K562 (cell line): ENCODE results near the gene KCNK6. TPM values are rescaled to one million over a fixed set of nuclear protein-coding genes. Genes with fewer than 3 reads are reported as not detected.

Source experiments
- LCOR ChIP-seq: sonication (generic); formaldehyde crosslinking; IDR thresholded peaks from 2 replicates; pipeline ENCODE4 v1.8.0; 2022; ENCODE audit warnings: mild to moderate bottlenecking, missing genetic modification reagents
- MTA1 ChIP-seq: fragments of 450-650 bp; IDR thresholded peaks from 2 replicates; pipeline ENCODE4 v1.6.1; 2017; ENCODE audit warnings: borderline replicate concordance
- NFRKB ChIP-seq: fragments of 450-650 bp; IDR thresholded peaks from 2 replicates; pipeline ENCODE4 v1.6.1; 2016; ENCODE audit warnings: low read depth
- PYGO2 ChIP-seq: fragments of 450-650 bp; IDR thresholded peaks from 2 replicates; pipeline ENCODE4 v1.6.1; 2016; ENCODE audit warnings: mild to moderate bottlenecking, missing genetic modification characterization, moderate library complexity, missing compliant biosample characterization
- SRSF3 ChIP-seq: fragments of 200-400 bp; formaldehyde crosslinking; IDR thresholded peaks from 2 replicates; pipeline ENCODE4 v1.6.1; 2016; ENCODE audit warnings: mild to moderate bottlenecking, low read length, moderate library complexity; ENCODE audit not compliant: insufficient read depth
- TCF3 ChIP-seq: sonication (generic); formaldehyde crosslinking; IDR thresholded peaks from 2 replicates; pipeline ENCODE4 v1.4.0; 2020; ENCODE audit warnings: mild to moderate bottlenecking, missing genetic modification reagents
- TCF7L2 ChIP-seq: fragments of 150-350 bp; IDR thresholded peaks from 2 replicates; pipeline ENCODE4 v1.6.1; 2016; ENCODE audit warnings: low read depth, mild to moderate bottlenecking, low read length, moderate library complexity
- TEAD4 ChIP-seq, 2 experiments: sonication (generic) in 1 of 2; formaldehyde crosslinking in 1 of 2; IDR thresholded peaks; 2 replicates each; pipeline versions ENCODE4 v1.6.1 to v1.8.0; 2012 to 2022; ENCODE audit warnings: borderline replicate concordance in 1 of 2, inconsistent platforms in 1 of 2, low read length in 1 of 2, mild to moderate bottlenecking in 1 of 2, missing genetic modification reagents in 1 of 2
- ZNF146 ChIP-seq: IDR thresholded peaks from one replicate; pipeline ENCODE4 v1.6.1; 2018; ENCODE audit warnings: missing compliant biosample characterization; ENCODE audit not compliant: unreplicated experiment
- ZNF584 ChIP-seq: fragments of 200-800 bp; sonication (Bioruptor generic); IDR thresholded peaks from 2 replicates; pipeline ENCODE4 v1.6.1; 2016; ENCODE audit warnings: low read depth, mild to moderate bottlenecking, missing genetic modification characterization, missing compliant biosample characterization
- ZNF766 ChIP-seq: fragments of 200-800 bp; sonication (Bioruptor generic); conservative IDR thresholded peaks from 2 replicates; pipeline ENCODE4 v1.6.1; 2016; ENCODE audit warnings: missing genetic modification characterization, missing compliant biosample characterization
- polyA plus RNA-seq, 8 experiments: library from polyadenylated mRNA; depleted of rRNA in 4 of 8; stranded (reverse) in 5 of 8; unstranded in 3 of 8; fragments of >200 nt; fragmentation: Nextera tagmentation in 2 of 8; fragmentation: Illumina TruSeq in 1 of 8; extraction: Ambion mirVana in 2 of 8; extraction: Trizol in 1 of 8; gene quantifications; 2 replicates each; pipeline versions ENCODE4 v1.2.1 to v1.2.3, GENCODE V29; 2011 to 2014; ENCODE audit warnings: inconsistent platforms in 1 of 8, missing spikeins in 1 of 8
- total RNA-seq, 7 experiments: library from RNA; depleted of rRNA in 6 of 7; stranded (reverse); fragments of >200 nt in 6 of 7; fragmentation: Illumina TruSeq in 2 of 7; extraction: Trizol in 2 of 7; gene quantifications; 2 replicates each; pipeline versions ENCODE4 v1.2.1 to v1.2.3, GENCODE V29; 2011 to 2021; ENCODE audit warnings: low replicate concordance in 1 of 7
- TF ChIP-seq, protein P1 (sequence below): fragments of 200-600 bp; sonication (generic); IDR thresholded peaks from one replicate; pipeline ENCODE4 v1.6.1; 2012; ENCODE audit warnings: mild to moderate bottlenecking, low read depth, low read length, inconsistent platforms
- TF ChIP-seq, protein P2 (sequence below): fragments of 450-650 bp; IDR thresholded peaks from 2 replicates; pipeline ENCODE4 v1.6.1; 2017; ENCODE audit warnings: antibody characterized with exemption, mild to moderate bottlenecking

The KCNK6 gene
- total and polyA plus RNA-seq, 9 of the 15 experiments (the other 6 are each of a cell fraction or from before 2014, with no cell fraction given): 0.05 to 0.42 (median 0.15) TPM

DNA sequence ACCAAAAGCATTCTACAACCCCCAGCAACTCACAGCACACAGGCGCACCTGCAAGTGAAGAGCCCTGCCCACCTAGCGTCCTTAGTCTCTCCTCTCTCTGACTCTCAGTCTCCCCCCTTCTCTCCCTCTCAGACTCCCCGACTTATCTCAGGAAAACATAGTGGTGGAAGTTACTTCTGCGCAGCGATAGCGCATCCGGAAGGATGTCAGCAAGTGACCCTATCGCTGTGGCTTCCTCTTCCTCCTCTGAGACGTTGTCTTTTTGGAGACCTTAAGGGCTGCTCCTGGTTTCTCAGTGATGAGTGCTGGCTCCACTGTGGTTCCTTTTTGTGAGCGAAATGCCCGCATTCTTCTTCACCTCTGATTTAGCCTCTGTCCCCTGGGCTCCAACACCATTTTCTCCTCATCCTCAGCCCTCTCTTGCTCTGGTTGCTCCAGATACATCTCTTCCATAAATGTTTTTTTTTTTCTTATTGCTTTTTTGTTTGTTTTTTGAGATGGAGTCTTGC is 2.5 kb upstream of the KCNK6 start (continued):
- no peak for TF ChIP-seq ZNF584
- no peak for TF ChIP-seq ZNF146 (CRISPR knock-in tag)
- TF ChIP-seq, protein P1, sequence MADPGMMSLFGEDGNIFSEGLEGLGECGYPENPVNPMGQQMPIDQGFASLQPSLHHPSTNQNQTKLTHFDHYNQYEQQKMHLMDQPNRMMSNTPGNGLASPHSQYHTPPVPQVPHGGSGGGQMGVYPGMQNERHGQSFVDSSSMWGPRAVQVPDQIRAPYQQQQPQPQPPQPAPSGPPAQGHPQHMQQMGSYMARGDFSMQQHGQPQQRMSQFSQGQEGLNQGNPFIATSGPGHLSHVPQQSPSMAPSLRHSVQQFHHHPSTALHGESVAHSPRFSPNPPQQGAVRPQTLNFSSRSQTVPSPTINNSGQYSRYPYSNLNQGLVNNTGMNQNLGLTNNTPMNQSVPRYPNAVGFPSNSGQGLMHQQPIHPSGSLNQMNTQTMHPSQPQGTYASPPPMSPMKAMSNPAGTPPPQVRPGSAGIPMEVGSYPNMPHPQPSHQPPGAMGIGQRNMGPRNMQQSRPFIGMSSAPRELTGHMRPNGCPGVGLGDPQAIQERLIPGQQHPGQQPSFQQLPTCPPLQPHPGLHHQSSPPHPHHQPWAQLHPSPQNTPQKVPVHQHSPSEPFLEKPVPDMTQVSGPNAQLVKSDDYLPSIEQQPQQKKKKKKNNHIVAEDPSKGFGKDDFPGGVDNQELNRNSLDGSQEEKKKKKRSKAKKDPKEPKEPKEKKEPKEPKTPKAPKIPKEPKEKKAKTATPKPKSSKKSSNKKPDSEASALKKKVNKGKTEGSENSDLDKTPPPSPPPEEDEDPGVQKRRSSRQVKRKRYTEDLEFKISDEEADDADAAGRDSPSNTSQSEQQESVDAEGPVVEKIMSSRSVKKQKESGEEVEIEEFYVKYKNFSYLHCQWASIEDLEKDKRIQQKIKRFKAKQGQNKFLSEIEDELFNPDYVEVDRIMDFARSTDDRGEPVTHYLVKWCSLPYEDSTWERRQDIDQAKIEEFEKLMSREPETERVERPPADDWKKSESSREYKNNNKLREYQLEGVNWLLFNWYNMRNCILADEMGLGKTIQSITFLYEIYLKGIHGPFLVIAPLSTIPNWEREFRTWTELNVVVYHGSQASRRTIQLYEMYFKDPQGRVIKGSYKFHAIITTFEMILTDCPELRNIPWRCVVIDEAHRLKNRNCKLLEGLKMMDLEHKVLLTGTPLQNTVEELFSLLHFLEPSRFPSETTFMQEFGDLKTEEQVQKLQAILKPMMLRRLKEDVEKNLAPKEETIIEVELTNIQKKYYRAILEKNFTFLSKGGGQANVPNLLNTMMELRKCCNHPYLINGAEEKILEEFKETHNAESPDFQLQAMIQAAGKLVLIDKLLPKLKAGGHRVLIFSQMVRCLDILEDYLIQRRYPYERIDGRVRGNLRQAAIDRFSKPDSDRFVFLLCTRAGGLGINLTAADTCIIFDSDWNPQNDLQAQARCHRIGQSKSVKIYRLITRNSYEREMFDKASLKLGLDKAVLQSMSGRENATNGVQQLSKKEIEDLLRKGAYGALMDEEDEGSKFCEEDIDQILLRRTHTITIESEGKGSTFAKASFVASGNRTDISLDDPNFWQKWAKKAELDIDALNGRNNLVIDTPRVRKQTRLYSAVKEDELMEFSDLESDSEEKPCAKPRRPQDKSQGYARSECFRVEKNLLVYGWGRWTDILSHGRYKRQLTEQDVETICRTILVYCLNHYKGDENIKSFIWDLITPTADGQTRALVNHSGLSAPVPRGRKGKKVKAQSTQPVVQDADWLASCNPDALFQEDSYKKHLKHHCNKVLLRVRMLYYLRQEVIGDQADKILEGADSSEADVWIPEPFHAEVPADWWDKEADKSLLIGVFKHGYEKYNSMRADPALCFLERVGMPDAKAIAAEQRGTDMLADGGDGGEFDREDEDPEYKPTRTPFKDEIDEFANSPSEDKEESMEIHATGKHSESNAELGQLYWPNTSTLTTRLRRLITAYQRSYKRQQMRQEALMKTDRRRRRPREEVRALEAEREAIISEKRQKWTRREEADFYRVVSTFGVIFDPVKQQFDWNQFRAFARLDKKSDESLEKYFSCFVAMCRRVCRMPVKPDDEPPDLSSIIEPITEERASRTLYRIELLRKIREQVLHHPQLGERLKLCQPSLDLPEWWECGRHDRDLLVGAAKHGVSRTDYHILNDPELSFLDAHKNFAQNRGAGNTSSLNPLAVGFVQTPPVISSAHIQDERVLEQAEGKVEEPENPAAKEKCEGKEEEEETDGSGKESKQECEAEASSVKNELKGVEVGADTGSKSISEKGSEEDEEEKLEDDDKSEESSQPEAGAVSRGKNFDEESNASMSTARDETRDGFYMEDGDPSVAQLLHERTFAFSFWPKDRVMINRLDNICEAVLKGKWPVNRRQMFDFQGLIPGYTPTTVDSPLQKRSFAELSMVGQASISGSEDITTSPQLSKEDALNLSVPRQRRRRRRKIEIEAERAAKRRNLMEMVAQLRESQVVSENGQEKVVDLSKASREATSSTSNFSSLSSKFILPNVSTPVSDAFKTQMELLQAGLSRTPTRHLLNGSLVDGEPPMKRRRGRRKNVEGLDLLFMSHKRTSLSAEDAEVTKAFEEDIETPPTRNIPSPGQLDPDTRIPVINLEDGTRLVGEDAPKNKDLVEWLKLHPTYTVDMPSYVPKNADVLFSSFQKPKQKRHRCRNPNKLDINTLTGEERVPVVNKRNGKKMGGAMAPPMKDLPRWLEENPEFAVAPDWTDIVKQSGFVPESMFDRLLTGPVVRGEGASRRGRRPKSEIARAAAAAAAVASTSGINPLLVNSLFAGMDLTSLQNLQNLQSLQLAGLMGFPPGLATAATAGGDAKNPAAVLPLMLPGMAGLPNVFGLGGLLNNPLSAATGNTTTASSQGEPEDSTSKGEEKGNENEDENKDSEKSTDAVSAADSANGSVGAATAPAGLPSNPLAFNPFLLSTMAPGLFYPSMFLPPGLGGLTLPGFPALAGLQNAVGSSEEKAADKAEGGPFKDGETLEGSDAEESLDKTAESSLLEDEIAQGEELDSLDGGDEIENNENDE: no peak
- TF ChIP-seq, protein P2, sequence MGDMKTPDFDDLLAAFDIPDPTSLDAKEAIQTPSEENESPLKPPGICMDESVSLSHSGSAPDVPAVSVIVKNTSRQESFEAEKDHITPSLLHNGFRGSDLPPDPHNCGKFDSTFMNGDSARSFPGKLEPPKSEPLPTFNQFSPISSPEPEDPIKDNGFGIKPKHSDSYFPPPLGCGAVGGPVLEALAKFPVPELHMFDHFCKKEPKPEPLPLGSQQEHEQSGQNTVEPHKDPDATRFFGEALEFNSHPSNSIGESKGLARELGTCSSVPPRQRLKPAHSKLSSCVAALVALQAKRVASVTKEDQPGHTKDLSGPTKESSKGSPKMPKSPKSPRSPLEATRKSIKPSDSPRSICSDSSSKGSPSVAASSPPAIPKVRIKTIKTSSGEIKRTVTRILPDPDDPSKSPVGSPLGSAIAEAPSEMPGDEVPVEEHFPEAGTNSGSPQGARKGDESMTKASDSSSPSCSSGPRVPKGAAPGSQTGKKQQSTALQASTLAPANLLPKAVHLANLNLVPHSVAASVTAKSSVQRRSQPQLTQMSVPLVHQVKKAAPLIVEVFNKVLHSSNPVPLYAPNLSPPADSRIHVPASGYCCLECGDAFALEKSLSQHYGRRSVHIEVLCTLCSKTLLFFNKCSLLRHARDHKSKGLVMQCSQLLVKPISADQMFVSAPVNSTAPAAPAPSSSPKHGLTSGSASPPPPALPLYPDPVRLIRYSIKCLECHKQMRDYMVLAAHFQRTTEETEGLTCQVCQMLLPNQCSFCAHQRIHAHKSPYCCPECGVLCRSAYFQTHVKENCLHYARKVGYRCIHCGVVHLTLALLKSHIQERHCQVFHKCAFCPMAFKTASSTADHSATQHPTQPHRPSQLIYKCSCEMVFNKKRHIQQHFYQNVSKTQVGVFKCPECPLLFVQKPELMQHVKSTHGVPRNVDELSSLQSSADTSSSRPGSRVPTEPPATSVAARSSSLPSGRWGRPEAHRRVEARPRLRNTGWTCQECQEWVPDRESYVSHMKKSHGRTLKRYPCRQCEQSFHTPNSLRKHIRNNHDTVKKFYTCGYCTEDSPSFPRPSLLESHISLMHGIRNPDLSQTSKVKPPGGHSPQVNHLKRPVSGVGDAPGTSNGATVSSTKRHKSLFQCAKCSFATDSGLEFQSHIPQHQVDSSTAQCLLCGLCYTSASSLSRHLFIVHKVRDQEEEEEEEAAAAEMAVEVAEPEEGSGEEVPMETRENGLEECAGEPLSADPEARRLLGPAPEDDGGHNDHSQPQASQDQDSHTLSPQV: peak; percentile 76
- peak; percentile 93; the same call in 1 of the 2 replicates for TF ChIP-seq LCOR (CRISPR knock-in tag)
- peak; percentile 97 for TF ChIP-seq TEAD4 (IDR thresholded peaks at IDR 0.05; ENCODE audit: low read length)
- TF ChIP-seq TEAD4 (CRISPR knock-in tag; IDR thresholded peaks at IDR 0.05; ENCODE audit: borderline replicate concordance): no peak
- TF ChIP-seq MTA1: peak; percentile 88
- TF ChIP-seq TCF3 (CRISPR knock-in tag): peak; percentile 99
- no peak for TF ChIP-seq TCF7L2
- no peak for TF ChIP-seq SRSF3
- TF ChIP-seq ZNF766 (CRISPR knock-in tag): peak; percentile 94
- peak; percentile 98 for TF ChIP-seq NFRKB
- no peak for TF ChIP-seq PYGO2 (tag)
